WTC11 (cell line): Measurements from ENCODE around the gene ZNF774. TPM values are rescaled to one million over a fixed set of nuclear protein-coding genes. Genes with fewer than 3 reads are reported as not detected.

Source experiments
- ATAC-seq: fragments of 200-7000 bp; cut with Tn5 transposase; 2 replicates; pipeline ENCODE4 v1.10.0; 2021; ENCODE audit warnings: mild to moderate bottlenecking, moderate library complexity
- CTCF ChIA-PET: fragments of 300-600 bp; sonication (Branson Sonifier 250); formaldehyde crosslinking; loops from one replicate; lab custom pipeline; 2021; ENCODE audit warnings: antibody characterized with exemption; lab: Charles Lee
- POLR2A ChIA-PET: fragments of 350-600 bp; sonication (Branson Sonifier 250); formaldehyde crosslinking; loops from one replicate; lab custom pipeline; 2021; ENCODE audit warnings: antibody characterized with exemption; lab: Charles Lee
- DNase-seq: peaks from one replicate; pipeline ENCODE4 v3.0.0; 2021; ENCODE audit warnings: low spot score
- H3K27ac Mint-ChIP-seq: 2 replicates; pipeline ENCODE4 v1.8.0; 2021; ENCODE audit warnings: mixed read lengths
- H3K27me3 Mint-ChIP-seq: 2 replicates; pipeline ENCODE4 v1.8.0; 2021; ENCODE audit warnings: low read depth, mild to moderate bottlenecking, moderate library complexity, mixed read lengths
- H3K36me3 Mint-ChIP-seq: 2 replicates; pipeline ENCODE4 v1.8.0; 2021; ENCODE audit warnings: mixed read lengths
- H3K4me1 Mint-ChIP-seq: 2 replicates; pipeline ENCODE4 v1.8.0; 2022; ENCODE audit warnings: mixed read lengths
- H3K4me3 Mint-ChIP-seq: 2 replicates; pipeline ENCODE4 v1.8.0; 2021; ENCODE audit warnings: mild to moderate bottlenecking, moderate library complexity, mixed read lengths
- H3K9me3 Mint-ChIP-seq: 2 replicates; pipeline ENCODE4 v1.8.0; 2021; ENCODE audit warnings: mixed read lengths
- ELF4 ChIP-seq: sonication (generic); formaldehyde crosslinking; IDR thresholded peaks from 2 replicates; pipeline ENCODE4 v1.8.1; 2022; ENCODE audit warnings: low read depth, mild to moderate bottlenecking, moderate library complexity, missing genetic modification reagents
- FOXJ3 ChIP-seq: sonication (generic); formaldehyde crosslinking; IDR thresholded peaks from 2 replicates; pipeline ENCODE4 v1.9.0; 2021; ENCODE audit warnings: missing genetic modification reagents, mild to moderate bottlenecking, borderline replicate concordance
- FOXK1 ChIP-seq: sonication (generic); formaldehyde crosslinking; IDR thresholded peaks from 2 replicates; pipeline ENCODE4 v1.8.0; 2022; ENCODE audit warnings: mild to moderate bottlenecking, moderate library complexity, missing genetic modification reagents
- FOXP4 ChIP-seq: sonication (generic); formaldehyde crosslinking; IDR thresholded peaks from 2 replicates; pipeline ENCODE4 v1.8.0; 2022; ENCODE audit warnings: mild to moderate bottlenecking, missing genetic modification reagents
- HMGA2 ChIP-seq: fragments of 250-450 bp; sonication (Bioruptor Pico); IDR thresholded peaks from 2 replicates; pipeline ENCODE4 v1.4.0; 2021; ENCODE audit warnings: mild to moderate bottlenecking, moderate library complexity
- HMGXB4 ChIP-seq: sonication (generic); formaldehyde crosslinking; IDR thresholded peaks from 2 replicates; pipeline ENCODE4 v1.8.1; 2023; ENCODE audit warnings: mild to moderate bottlenecking, moderate library complexity, missing genetic modification reagents
- IRF2 ChIP-seq: sonication (generic); formaldehyde crosslinking; IDR thresholded peaks from 2 replicates; pipeline ENCODE4 v1.8.0; 2022; ENCODE audit warnings: low read depth, missing genetic modification reagents, borderline replicate concordance
- JUN ChIP-seq: sonication (generic); formaldehyde crosslinking; IDR thresholded peaks from 2 replicates; pipeline ENCODE4 v1.8.0; 2023; ENCODE audit warnings: mild to moderate bottlenecking, missing genetic modification reagents
- MYBL2 ChIP-seq: sonication (generic); formaldehyde crosslinking; IDR thresholded peaks from 2 replicates; pipeline ENCODE4 v1.8.1; 2023; ENCODE audit warnings: mild to moderate bottlenecking, moderate library complexity, missing genetic modification reagents
- NFATC4 ChIP-seq: fragments of 250-450 bp; sonication (Bioruptor Pico); IDR thresholded peaks from 2 replicates; pipeline ENCODE4 v1.9.0; 2021; ENCODE audit warnings: mild to moderate bottlenecking
- NFYB ChIP-seq: sonication (generic); formaldehyde crosslinking; conservative IDR thresholded peaks from 2 replicates; pipeline ENCODE4 v1.8.0; 2022; ENCODE audit warnings: low read depth, missing genetic modification reagents
- NR3C1 ChIP-seq: sonication (generic); formaldehyde crosslinking; conservative IDR thresholded peaks from 2 replicates; pipeline ENCODE4 v1.8.1; 2023; ENCODE audit warnings: low read depth, mild to moderate bottlenecking, missing genetic modification reagents
- OVOL2 ChIP-seq: fragments of 250-450 bp; sonication (Bioruptor Pico); IDR thresholded peaks from 2 replicates; pipeline ENCODE4 v1.9.0; 2021; ENCODE audit warnings: mild to moderate bottlenecking, borderline replicate concordance
- ZBTB21 ChIP-seq: sonication (generic); formaldehyde crosslinking; IDR thresholded peaks from 2 replicates; pipeline ENCODE4 v1.8.1; 2023; ENCODE audit warnings: mild to moderate bottlenecking, missing genetic modification reagents, borderline replicate concordance
- ZNF121 ChIP-seq: sonication (generic); formaldehyde crosslinking; IDR thresholded peaks from 2 replicates; pipeline ENCODE4 v1.8.0; 2023; ENCODE audit warnings: missing genetic modification reagents
- ZNF138 ChIP-seq: sonication (generic); formaldehyde crosslinking; conservative IDR thresholded peaks from 2 replicates; pipeline ENCODE4 v1.8.1; 2022; ENCODE audit warnings: mild to moderate bottlenecking, moderate library complexity, missing genetic modification reagents
- ZNF396 ChIP-seq: fragments of 250-450 bp; sonication (Bioruptor Pico); IDR thresholded peaks from 2 replicates; pipeline ENCODE4 v1.8.0; 2021; ENCODE audit warnings: mild to moderate bottlenecking, moderate library complexity, borderline replicate concordance
- total RNA-seq: library from RNA; stranded (reverse); gene quantifications from 3 replicates; pipeline ENCODE4 v1.2.3, GENCODE V29; 2021
- TF ChIP-seq, protein P1 (sequence below): fragments of 250-450 bp; sonication (Bioruptor Pico); conservative IDR thresholded peaks from 2 replicates; pipeline ENCODE4 v1.9.0; 2021; ENCODE audit warnings: mild to moderate bottlenecking
- TF ChIP-seq, protein P2 (sequence below): fragments of 200-600 bp; IDR thresholded peaks from 2 replicates; pipeline ENCODE4 v1.8.0; 2022; ENCODE audit warnings: antibody characterized with exemption
- TF ChIP-seq, protein P3 (sequence below): fragments of 250-450 bp; sonication (Bioruptor Pico); IDR thresholded peaks from 2 replicates; pipeline ENCODE4 v1.9.0; 2021; ENCODE audit warnings: mild to moderate bottlenecking, borderline replicate concordance
- TF ChIP-seq, protein P4 (sequence below): sonication (generic); formaldehyde crosslinking; IDR thresholded peaks from 2 replicates; pipeline ENCODE4 v1.8.1; 2023; ENCODE audit warnings: mild to moderate bottlenecking, missing genetic modification reagents, moderate library complexity

The ZNF774 gene
- total RNA-seq, 1 experiment from 2014 or later: 2.6 TPM

DNA sequence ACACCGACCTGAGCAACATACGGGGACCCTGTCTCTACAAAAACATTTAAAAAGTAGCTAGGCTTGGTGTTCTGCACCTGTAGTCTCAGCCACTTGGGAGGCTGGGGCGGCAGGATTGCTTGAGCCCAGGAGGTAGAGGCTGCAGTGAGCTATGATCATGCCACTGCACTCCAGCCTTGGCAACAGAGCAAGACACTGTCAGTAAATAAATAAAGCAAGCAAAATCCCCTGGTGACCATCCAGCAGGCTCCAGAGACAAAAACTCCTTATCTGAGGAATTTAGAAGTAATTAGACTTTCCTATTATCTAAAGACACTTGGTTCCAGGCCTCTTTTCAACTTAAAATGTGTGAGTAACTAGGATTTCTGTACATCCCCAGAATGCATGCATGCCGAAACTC, 29.5 kb upstream of the ZNF774 start:
- CTCF ChIA-PET: interaction anchor here (0.7 kb wide), 1 partner anchor 30 kb away, joined by 3 read pairs; the partner anchor contains the start of gene ZNF774
- TF ChIP-seq FOXK1: no peak
- TF ChIP-seq NFATC4 (CRISPR knock-in tag): no peak
- TF ChIP-seq JUN (CRISPR knock-in tag): no peak
- TF ChIP-seq ZBTB21 (CRISPR knock-in tag): no peak
- TF ChIP-seq, protein P1, sequence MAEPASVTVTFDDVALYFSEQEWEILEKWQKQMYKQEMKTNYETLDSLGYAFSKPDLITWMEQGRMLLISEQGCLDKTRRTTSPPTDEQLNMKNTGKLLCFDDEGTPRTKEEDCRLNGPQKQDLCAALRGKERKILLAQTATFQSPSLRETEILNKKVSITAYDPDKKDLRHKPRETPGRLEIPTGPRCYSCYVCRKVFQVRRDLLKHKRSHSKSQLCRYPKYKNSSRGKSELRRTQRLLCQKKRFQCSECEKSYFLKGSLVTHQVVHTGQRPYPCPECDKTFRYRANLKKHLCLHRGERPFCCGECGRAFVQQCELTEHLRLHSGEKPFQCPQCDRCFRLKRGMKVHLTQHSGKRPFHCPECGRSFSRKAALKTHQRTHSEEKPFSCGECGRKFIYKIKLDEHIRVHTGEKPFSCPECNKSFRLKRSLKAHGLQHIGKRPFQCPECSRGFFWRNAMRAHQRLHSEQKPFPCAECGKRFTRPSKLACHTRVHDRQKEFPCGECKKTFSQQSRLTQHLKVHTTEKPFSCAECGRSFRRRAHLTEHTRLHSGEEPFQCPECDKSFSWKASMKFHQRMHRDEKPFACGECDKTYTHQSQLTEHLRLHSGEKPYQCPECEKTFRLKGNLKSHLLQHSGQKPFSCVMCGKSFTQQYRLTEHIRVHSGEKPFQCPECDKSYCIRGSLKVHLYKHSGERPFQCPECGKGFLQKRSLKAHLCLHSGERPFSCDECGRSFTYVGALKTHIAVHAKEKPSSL (CRISPR knock-in tag): no peak
- TF ChIP-seq ZNF138 (CRISPR knock-in tag): no peak
- TF ChIP-seq OVOL2 (CRISPR knock-in tag): no peak
- no peak for TF ChIP-seq HMGXB4 (CRISPR knock-in tag)
- no peak for TF ChIP-seq IRF2
- TF ChIP-seq, protein P2, sequence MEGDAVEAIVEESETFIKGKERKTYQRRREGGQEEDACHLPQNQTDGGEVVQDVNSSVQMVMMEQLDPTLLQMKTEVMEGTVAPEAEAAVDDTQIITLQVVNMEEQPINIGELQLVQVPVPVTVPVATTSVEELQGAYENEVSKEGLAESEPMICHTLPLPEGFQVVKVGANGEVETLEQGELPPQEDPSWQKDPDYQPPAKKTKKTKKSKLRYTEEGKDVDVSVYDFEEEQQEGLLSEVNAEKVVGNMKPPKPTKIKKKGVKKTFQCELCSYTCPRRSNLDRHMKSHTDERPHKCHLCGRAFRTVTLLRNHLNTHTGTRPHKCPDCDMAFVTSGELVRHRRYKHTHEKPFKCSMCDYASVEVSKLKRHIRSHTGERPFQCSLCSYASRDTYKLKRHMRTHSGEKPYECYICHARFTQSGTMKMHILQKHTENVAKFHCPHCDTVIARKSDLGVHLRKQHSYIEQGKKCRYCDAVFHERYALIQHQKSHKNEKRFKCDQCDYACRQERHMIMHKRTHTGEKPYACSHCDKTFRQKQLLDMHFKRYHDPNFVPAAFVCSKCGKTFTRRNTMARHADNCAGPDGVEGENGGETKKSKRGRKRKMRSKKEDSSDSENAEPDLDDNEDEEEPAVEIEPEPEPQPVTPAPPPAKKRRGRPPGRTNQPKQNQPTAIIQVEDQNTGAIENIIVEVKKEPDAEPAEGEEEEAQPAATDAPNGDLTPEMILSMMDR: no peak
- TF ChIP-seq, protein P3, sequence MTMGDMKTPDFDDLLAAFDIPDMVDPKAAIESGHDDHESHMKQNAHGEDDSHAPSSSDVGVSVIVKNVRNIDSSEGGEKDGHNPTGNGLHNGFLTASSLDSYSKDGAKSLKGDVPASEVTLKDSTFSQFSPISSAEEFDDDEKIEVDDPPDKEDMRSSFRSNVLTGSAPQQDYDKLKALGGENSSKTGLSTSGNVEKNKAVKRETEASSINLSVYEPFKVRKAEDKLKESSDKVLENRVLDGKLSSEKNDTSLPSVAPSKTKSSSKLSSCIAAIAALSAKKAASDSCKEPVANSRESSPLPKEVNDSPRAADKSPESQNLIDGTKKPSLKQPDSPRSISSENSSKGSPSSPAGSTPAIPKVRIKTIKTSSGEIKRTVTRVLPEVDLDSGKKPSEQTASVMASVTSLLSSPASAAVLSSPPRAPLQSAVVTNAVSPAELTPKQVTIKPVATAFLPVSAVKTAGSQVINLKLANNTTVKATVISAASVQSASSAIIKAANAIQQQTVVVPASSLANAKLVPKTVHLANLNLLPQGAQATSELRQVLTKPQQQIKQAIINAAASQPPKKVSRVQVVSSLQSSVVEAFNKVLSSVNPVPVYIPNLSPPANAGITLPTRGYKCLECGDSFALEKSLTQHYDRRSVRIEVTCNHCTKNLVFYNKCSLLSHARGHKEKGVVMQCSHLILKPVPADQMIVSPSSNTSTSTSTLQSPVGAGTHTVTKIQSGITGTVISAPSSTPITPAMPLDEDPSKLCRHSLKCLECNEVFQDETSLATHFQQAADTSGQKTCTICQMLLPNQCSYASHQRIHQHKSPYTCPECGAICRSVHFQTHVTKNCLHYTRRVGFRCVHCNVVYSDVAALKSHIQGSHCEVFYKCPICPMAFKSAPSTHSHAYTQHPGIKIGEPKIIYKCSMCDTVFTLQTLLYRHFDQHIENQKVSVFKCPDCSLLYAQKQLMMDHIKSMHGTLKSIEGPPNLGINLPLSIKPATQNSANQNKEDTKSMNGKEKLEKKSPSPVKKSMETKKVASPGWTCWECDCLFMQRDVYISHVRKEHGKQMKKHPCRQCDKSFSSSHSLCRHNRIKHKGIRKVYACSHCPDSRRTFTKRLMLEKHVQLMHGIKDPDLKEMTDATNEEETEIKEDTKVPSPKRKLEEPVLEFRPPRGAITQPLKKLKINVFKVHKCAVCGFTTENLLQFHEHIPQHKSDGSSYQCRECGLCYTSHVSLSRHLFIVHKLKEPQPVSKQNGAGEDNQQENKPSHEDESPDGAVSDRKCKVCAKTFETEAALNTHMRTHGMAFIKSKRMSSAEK (CRISPR knock-in tag): no peak
- TF ChIP-seq, all 79 proteins: peak for 0
- ATAC-seq (no peak), DNase-seq (no peak)
- Mint-ChIP-seq H3K27ac (no peak overlapping the region), H3K36me3 (no peaks in the 10 kb centered on the region), H3K27me3 (no peaks in the 10 kb centered on the region), H3K4me1 (peaks cover 13% of the 10 kb centered on the region), H3K9me3 (no peaks in the 10 kb centered on the region), H3K4me3 (no peak overlapping the region)
- POLR2A ChIA-PET: no interaction called here

DNA sequence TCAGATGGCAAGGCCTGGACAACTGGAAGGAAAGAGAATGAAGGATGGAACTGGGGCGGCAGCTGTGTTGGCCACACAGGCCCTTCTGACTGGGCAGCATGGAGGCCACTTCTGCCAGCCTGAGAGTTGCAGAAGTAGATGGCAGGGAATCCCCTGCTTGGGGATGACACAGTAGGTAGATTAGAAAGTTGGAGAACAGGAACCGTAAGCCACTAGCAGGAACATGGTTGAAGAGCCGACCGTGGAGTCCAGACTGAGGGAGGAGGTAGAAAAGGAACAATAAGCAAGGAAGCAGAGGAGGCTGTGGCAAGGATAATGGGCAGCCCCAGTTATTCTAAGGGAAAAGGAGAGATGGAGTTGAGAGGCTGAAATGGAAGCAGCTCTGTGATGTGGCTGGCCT, 26.4 kb upstream of the ZNF774 start:
- ATAC-seq (no peak), DNase-seq (no peak)
- ChIA-PET POLR2A (no interaction called here), CTCF (interaction anchor here (0.7 to 2.7 kb wide), 2 partner anchors 32 to 265 kb away, joined by 3 to 10 read pairs; no protein-coding TSS in a partner anchor)
- Mint-ChIP-seq H3K4me1 (peaks cover under 1% of the 10 kb centered on the region; the same call in 1 of the 2 replicates), H3K27ac (no peak overlapping the region), H3K27me3 (no peaks in the 10 kb centered on the region), H3K36me3 (no peaks in the 10 kb centered on the region), H3K9me3 (no peaks in the 10 kb centered on the region), H3K4me3 (no peak overlapping the region)
- TF ChIP-seq FOXP4 (CRISPR knock-in tag) (no peak), ZNF121 (CRISPR knock-in tag) (no peak), ZNF396 (CRISPR knock-in tag) (no peak), HMGA2 (CRISPR knock-in tag) (no peak), MYBL2 (CRISPR knock-in tag) (no peak), NR3C1 (CRISPR knock-in tag) (no peak), ZNF138 (CRISPR knock-in tag) (no peak), ELF4 (CRISPR knock-in tag) (no peak), FOXJ3 (CRISPR knock-in tag) (no peak), NFYB (no peak), NFATC4 (CRISPR knock-in tag) (no peak)
- TF ChIP-seq, protein P4, sequence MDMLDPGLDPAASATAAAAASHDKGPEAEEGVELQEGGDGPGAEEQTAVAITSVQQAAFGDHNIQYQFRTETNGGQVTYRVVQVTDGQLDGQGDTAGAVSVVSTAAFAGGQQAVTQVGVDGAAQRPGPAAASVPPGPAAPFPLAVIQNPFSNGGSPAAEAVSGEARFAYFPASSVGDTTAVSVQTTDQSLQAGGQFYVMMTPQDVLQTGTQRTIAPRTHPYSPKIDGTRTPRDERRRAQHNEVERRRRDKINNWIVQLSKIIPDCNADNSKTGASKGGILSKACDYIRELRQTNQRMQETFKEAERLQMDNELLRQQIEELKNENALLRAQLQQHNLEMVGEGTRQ (CRISPR knock-in tag): no peak
